Nephron (organoid): ENCODE data around the gene JAKMIP1.
A peak's percentile ranks its signal among the peaks of the same experiment; 100 is the strongest.

Source experiments
- H3K27ac Mint-ChIP-seq, 3 experiments: 2 replicates each; pipeline ENCODE4 v1.8.0; 2020; ENCODE audit warnings: mixed read lengths in 3 of 3, mild to moderate bottlenecking in 2 of 3, moderate library complexity in 1 of 3
- H3K27me3 Mint-ChIP-seq: 2 replicates; pipeline ENCODE4 v1.8.0; 2021; ENCODE audit warnings: low read depth, mild to moderate bottlenecking, moderate library complexity, mixed read lengths
- H3K36me3 Mint-ChIP-seq: 2 replicates; pipeline ENCODE4 v1.8.0; 2020; ENCODE audit warnings: low read depth, mixed read lengths
- H3K4me1 Mint-ChIP-seq: 2 replicates; pipeline ENCODE4 v1.8.0; 2020; ENCODE audit warnings: mixed read lengths
- H3K4me3 Mint-ChIP-seq, 3 experiments: 2 replicates each; pipeline ENCODE4 v1.8.0; 2020; ENCODE audit warnings: mild to moderate bottlenecking in 3 of 3, mixed read lengths in 3 of 3, moderate library complexity in 2 of 3
- H3K9me3 Mint-ChIP-seq: 2 replicates; pipeline ENCODE4 v1.8.0; 2020; ENCODE audit warnings: mixed read lengths
- TF ChIP-seq, protein P1 (sequence below), 3 experiments: fragments of 200-600 bp; sonication (generic); IDR thresholded peaks; one replicate each; pipeline ENCODE4 v1.5.0; 2021; ENCODE audit warnings: antibody characterized with exemption in 3 of 3; ENCODE audit not compliant: unreplicated experiment in 3 of 3

Gene JAKMIP1

DNA sequence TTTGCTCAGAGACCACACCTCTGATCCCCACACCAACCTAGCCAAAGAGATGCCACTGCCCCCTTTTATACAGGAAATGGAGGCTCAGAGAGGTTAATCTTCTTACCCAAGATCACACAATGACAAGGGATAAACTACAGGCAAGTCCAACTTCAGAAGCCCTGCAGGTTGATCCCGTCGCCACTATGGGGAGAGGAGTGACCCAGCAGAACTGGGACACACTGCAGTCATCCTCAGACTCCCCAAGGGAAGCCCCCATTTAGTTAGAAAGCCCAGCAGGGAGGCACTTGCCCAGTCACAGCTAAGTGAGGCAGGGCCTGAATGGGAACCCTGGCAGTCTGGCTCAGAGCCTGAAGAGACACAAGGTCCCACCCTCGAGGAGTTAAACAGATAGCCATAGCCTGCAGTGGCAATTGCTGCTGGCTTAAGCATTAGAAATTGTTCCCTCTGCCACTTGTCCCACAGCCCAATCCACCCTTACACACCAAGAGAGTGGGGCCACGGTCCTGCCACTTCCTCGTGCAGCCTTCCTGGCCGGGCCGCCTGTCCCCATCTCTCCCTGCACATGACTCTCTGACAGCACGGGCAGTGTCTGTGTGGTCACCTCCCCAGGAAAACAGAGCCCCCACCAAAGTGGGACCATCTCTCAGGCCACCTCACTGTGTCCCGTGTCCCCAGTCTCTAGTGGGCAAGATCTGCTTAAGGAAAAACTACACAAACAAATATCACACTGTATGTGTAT lies 2.7 kb downstream of the JAKMIP1 start:
- peaks cover 92% of the 10 kb centered on the region for H3K27me3 Mint-ChIP-seq
- H3K4me1 Mint-ChIP-seq: no peaks in the 10 kb centered on the region
- TF ChIP-seq, protein P1, sequence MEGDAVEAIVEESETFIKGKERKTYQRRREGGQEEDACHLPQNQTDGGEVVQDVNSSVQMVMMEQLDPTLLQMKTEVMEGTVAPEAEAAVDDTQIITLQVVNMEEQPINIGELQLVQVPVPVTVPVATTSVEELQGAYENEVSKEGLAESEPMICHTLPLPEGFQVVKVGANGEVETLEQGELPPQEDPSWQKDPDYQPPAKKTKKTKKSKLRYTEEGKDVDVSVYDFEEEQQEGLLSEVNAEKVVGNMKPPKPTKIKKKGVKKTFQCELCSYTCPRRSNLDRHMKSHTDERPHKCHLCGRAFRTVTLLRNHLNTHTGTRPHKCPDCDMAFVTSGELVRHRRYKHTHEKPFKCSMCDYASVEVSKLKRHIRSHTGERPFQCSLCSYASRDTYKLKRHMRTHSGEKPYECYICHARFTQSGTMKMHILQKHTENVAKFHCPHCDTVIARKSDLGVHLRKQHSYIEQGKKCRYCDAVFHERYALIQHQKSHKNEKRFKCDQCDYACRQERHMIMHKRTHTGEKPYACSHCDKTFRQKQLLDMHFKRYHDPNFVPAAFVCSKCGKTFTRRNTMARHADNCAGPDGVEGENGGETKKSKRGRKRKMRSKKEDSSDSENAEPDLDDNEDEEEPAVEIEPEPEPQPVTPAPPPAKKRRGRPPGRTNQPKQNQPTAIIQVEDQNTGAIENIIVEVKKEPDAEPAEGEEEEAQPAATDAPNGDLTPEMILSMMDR (IDR thresholded peaks at IDR 0.05; ENCODE audit: unreplicated experiment in 3 of 3): no peak
- no peaks in the 10 kb centered on the region for H3K36me3 Mint-ChIP-seq
- H3K27ac Mint-ChIP-seq: no peak overlapping the region
- H3K9me3 Mint-ChIP-seq: peaks cover 8% of the 10 kb centered on the region
- peak overlapping the region; percentile 52 to 79 (median 60) for H3K4me3 Mint-ChIP-seq

GRCh38 chr4:6196871-6197270 lies 3.5 kb downstream of the JAKMIP1 start:
- Mint-ChIP-seq H3K4me3 (no peak overlapping the region), H3K36me3 (no peaks in the 10 kb centered on the region), H3K27me3 (peaks cover 90% of the 10 kb centered on the region), H3K4me1 (no peaks in the 10 kb centered on the region), H3K9me3 (peaks cover 5% of the 10 kb centered on the region), H3K27ac (no peak overlapping the region)
- TF ChIP-seq, protein P1 (IDR thresholded peaks at IDR 0.05; ENCODE audit: unreplicated experiment in 3 of 3): no peak

GRCh38 chr4:6196324-6196723 lies 4.0 kb downstream of the JAKMIP1 start:
- no peak overlapping the region for H3K4me3 Mint-ChIP-seq
- TF ChIP-seq, protein P1 (IDR thresholded peaks at IDR 0.05; ENCODE audit: unreplicated experiment in 3 of 3): no peak
- no peak overlapping the region for H3K27ac Mint-ChIP-seq
- no peaks in the 10 kb centered on the region for H3K4me1 Mint-ChIP-seq
- H3K36me3 Mint-ChIP-seq: no peaks in the 10 kb centered on the region
- H3K27me3 Mint-ChIP-seq: peaks cover 84% of the 10 kb centered on the region
- H3K9me3 Mint-ChIP-seq: peaks cover 3% of the 10 kb centered on the region

GRCh38 chr4:6195602-6196319 lies 4.6 kb downstream of the JAKMIP1 start:
- Mint-ChIP-seq H3K9me3 (no peaks in the 10 kb centered on the region), H3K4me3 (no peak overlapping the region), H3K27ac (no peak overlapping the region), H3K36me3 (no peaks in the 10 kb centered on the region), H3K27me3 (peaks cover 79% of the 10 kb centered on the region), H3K4me1 (no peaks in the 10 kb centered on the region)
- TF ChIP-seq, protein P1 (IDR thresholded peaks at IDR 0.05; ENCODE audit: unreplicated experiment in 3 of 3): no peak

- H3K27ac Mint-ChIP-seq: no peak overlapping the region
- H3K9me3 Mint-ChIP-seq: no peaks in the 10 kb centered on the region
- TF ChIP-seq, protein P1 (IDR thresholded peaks at IDR 0.05; ENCODE audit: unreplicated experiment in 3 of 3): no peak
- peaks cover 79% of the 10 kb centered on the region for H3K27me3 Mint-ChIP-seq
- H3K4me1 Mint-ChIP-seq: no peaks in the 10 kb centered on the region
- H3K4me3 Mint-ChIP-seq: no peak overlapping the region
- no peaks in the 10 kb centered on the region for H3K36me3 Mint-ChIP-seq
These were observed 5.7 kb downstream of the JAKMIP1 start for GRCh38 chr4:6194458-6195195.
